Type B pancreatic cell (in vitro differentiated cells): Measurements from ENCODE around the gene KLHL29. TPM values are rescaled to one million over a fixed set of nuclear protein-coding genes. Genes with fewer than 3 reads are reported as not detected.

Source experiments
- DNase-seq: peaks from one replicate; pipeline ENCODE4 v3.0.0; 2021; ENCODE audit warnings: mixed read lengths; ENCODE audit not compliant: unreplicated experiment; ENCODE audit errors: extremely low spot score
- H3K27ac Mint-ChIP-seq: 2 replicates; pipeline ENCODE4 v1.8.0; 2021; ENCODE audit warnings: mild to moderate bottlenecking, mixed read lengths
- H3K27me3 Mint-ChIP-seq: 2 replicates; pipeline ENCODE4 v1.8.0; 2021; ENCODE audit warnings: mixed read lengths
- H3K36me3 Mint-ChIP-seq: 2 replicates; pipeline ENCODE4 v1.8.0; 2021; ENCODE audit warnings: mixed read lengths
- H3K4me1 Mint-ChIP-seq: one replicate; pipeline ENCODE4 v1.8.0; 2021; ENCODE audit warnings: mixed read lengths; ENCODE audit not compliant: unreplicated experiment
- H3K4me3 Mint-ChIP-seq: 2 replicates; pipeline ENCODE4 v1.8.0; 2021; ENCODE audit warnings: mild to moderate bottlenecking, mixed read lengths
- H3K9me3 Mint-ChIP-seq: 2 replicates; pipeline ENCODE4 v1.8.0; 2021; ENCODE audit warnings: mixed read lengths
- CTCF ChIP-seq: fragments of 200-600 bp; sonication (generic); conservative IDR thresholded peaks from 2 replicates; pipeline ENCODE4 v1.5.0; 2021; ENCODE audit warnings: antibody characterized with exemption, mild to moderate bottlenecking
- total RNA-seq: library from RNA; stranded (reverse); gene quantifications from 2 replicates; pipeline ENCODE4 v1.2.1, GENCODE V29; 2021; ENCODE audit warnings: low replicate concordance

KLHL29 gene
- total RNA-seq, 1 donor from 2014 or later: 24.1 TPM

GRCh38 chr2:23589220-23589647 is 204.3 kb downstream of the KLHL29 start:
- H3K9me3 Mint-ChIP-seq: no peaks in the 10 kb centered on the region
- DNase-seq: no peak
- H3K36me3 Mint-ChIP-seq: peaks cover 5% of the 10 kb centered on the region
- H3K27me3 Mint-ChIP-seq: no peaks in the 10 kb centered on the region
- TF ChIP-seq CTCF: no peak
- no peak overlapping the region for H3K4me3 Mint-ChIP-seq
- peaks cover 65% of the 10 kb centered on the region for H3K4me1 Mint-ChIP-seq
- no peak overlapping the region for H3K27ac Mint-ChIP-seq

- Mint-ChIP-seq H3K36me3 (peaks cover 5% of the 10 kb centered on the region), H3K4me1 (peaks cover 70% of the 10 kb centered on the region), H3K27me3 (no peaks in the 10 kb centered on the region), H3K27ac (no peak overlapping the region), H3K4me3 (no peak overlapping the region), H3K9me3 (no peaks in the 10 kb centered on the region)
- TF ChIP-seq CTCF: no peak
- no peak for DNase-seq
Observed at GRCh38 chr2:23589739-23590138, 204.8 kb downstream of the KLHL29 start.

GRCh38 chr2:23590241-23590869 is 205.4 kb downstream of the KLHL29 start:
- Mint-ChIP-seq H3K36me3 (peaks cover 5% of the 10 kb centered on the region), H3K9me3 (no peaks in the 10 kb centered on the region), H3K27ac (no peak overlapping the region), H3K4me1 (peaks cover 68% of the 10 kb centered on the region), H3K4me3 (no peak overlapping the region), H3K27me3 (no peaks in the 10 kb centered on the region)
- DNase-seq: no peak
- no peak for TF ChIP-seq CTCF

GRCh38 chr2:23591111-23591510 is 206.1 kb downstream of the KLHL29 start:
- Mint-ChIP-seq H3K4me1 (peaks cover 68% of the 10 kb centered on the region), H3K4me3 (no peak overlapping the region), H3K27ac (no peak overlapping the region), H3K36me3 (peaks cover 5% of the 10 kb centered on the region), H3K27me3 (no peaks in the 10 kb centered on the region), H3K9me3 (no peaks in the 10 kb centered on the region)
- no peak for TF ChIP-seq CTCF
- DNase-seq: no peak

- H3K27me3 Mint-ChIP-seq: no peaks in the 10 kb centered on the region
- H3K36me3 Mint-ChIP-seq: peaks cover 5% of the 10 kb centered on the region
- peak overlapping the region; percentile 36 for H3K27ac Mint-ChIP-seq
- H3K4me1 Mint-ChIP-seq: peaks cover 69% of the 10 kb centered on the region
- H3K9me3 Mint-ChIP-seq: no peaks in the 10 kb centered on the region
- no peak for DNase-seq
- no peak overlapping the region for H3K4me3 Mint-ChIP-seq
- TF ChIP-seq CTCF: no peak
Observed at GRCh38 chr2:23592061-23592685, 207.2 kb downstream of the KLHL29 start.
